C4-2B (cell line): ENCODE data around the gene HERC4.

Experiments used
- ZFX ChIP-seq: fragments of 450-650 bp; IDR thresholded peaks from 2 replicates; pipeline ENCODE4 v1.6.1; 2017
- TF ChIP-seq, protein P1 (sequence below): fragments of 450-650 bp; conservative IDR thresholded peaks from 2 replicates; pipeline ENCODE4 v1.5.1; 2017; ENCODE audit warnings: mild to moderate bottlenecking

GRCh38 chr10:68106656-68107055 lies 31.6 kb upstream of the HERC4 start:
- TF ChIP-seq, protein P1, sequence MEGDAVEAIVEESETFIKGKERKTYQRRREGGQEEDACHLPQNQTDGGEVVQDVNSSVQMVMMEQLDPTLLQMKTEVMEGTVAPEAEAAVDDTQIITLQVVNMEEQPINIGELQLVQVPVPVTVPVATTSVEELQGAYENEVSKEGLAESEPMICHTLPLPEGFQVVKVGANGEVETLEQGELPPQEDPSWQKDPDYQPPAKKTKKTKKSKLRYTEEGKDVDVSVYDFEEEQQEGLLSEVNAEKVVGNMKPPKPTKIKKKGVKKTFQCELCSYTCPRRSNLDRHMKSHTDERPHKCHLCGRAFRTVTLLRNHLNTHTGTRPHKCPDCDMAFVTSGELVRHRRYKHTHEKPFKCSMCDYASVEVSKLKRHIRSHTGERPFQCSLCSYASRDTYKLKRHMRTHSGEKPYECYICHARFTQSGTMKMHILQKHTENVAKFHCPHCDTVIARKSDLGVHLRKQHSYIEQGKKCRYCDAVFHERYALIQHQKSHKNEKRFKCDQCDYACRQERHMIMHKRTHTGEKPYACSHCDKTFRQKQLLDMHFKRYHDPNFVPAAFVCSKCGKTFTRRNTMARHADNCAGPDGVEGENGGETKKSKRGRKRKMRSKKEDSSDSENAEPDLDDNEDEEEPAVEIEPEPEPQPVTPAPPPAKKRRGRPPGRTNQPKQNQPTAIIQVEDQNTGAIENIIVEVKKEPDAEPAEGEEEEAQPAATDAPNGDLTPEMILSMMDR, result no peak
- no peak for TF ChIP-seq ZFX
